DND-41 (cell line): ENCODE data around the gene ITPR2.

Experiments
- ATAC-seq: fragments of 200-7000 bp; cut with Tn5 transposase; 3 replicates; pipeline ENCODE4 v1.9.1; 2021; ENCODE audit warnings: low read depth; ENCODE audit not compliant: insufficient read depth
- DNase-seq: peaks from one replicate; pipeline ENCODE4 v3.0.0-alpha.2; 2020
- H2AFZ ChIP-seq: 2 replicates; pipeline ENCODE4 v1.6.0; 2012; ENCODE audit warnings: low read depth, low read length
- H3K27ac ChIP-seq: 2 replicates; pipeline ENCODE4 v1.5.1; 2012; ENCODE audit warnings: low read length, inconsistent platforms
- H3K27me3 ChIP-seq: fragments of 200-600 bp; sonication (generic); 2 replicates; pipeline ENCODE4 v1.6.0; 2012; ENCODE audit warnings: low read length, mild to moderate bottlenecking, inconsistent platforms; ENCODE audit not compliant: insufficient read depth, poor library complexity
- H3K36me3 ChIP-seq: 2 replicates; pipeline ENCODE4 v1.5.1; 2012; ENCODE audit warnings: low read length, inconsistent platforms; ENCODE audit not compliant: insufficient read depth
- H3K4me1 ChIP-seq: 2 replicates; pipeline ENCODE4 v1.5.1; 2012; ENCODE audit warnings: mild to moderate bottlenecking, low read length; ENCODE audit not compliant: insufficient read depth
- H3K4me2 ChIP-seq: 2 replicates; pipeline ENCODE4 v1.6.0; 2012; ENCODE audit warnings: mild to moderate bottlenecking, moderate library complexity, low read length, inconsistent platforms; ENCODE audit not compliant: insufficient read depth
- H3K4me3 ChIP-seq, 2 experiments: fragments of 200-600 bp in 1 of 2; shearing (Covaris generic) in 1 of 2; 2 replicates each; pipeline ENCODE4 v1.5.1; 2012 to 2016; ENCODE audit warnings: inconsistent platforms in 2 of 2, low read length in 2 of 2, mild to moderate bottlenecking in 2 of 2, low read depth in 1 of 2, moderate library complexity in 1 of 2
- H3K79me2 ChIP-seq: 2 replicates; pipeline ENCODE4 v1.6.0; 2012; ENCODE audit warnings: low read length, inconsistent platforms; ENCODE audit not compliant: insufficient read depth
- H3K9ac ChIP-seq: 2 replicates; pipeline ENCODE4 v1.6.0; 2012; ENCODE audit warnings: low read depth, mild to moderate bottlenecking, inconsistent platforms, low read length, moderate library complexity
- H3K9me3 ChIP-seq: 2 replicates; pipeline ENCODE4 v1.5.1; 2012; ENCODE audit warnings: low read length, moderate library complexity, mild to moderate bottlenecking, inconsistent platforms; ENCODE audit not compliant: insufficient read depth, severe bottlenecking
- H4K20me1 ChIP-seq: 2 replicates; pipeline ENCODE4 v1.6.0; 2012; ENCODE audit warnings: low read length; ENCODE audit not compliant: insufficient read depth
- EZH2 ChIP-seq: IDR thresholded peaks from 3 replicates; pipeline ENCODE4 v1.6.1; 2012; ENCODE audit warnings: borderline replicate concordance, low read depth, mild to moderate bottlenecking, moderate library complexity, low read length, inconsistent platforms; ENCODE audit not compliant: severe bottlenecking
- TF ChIP-seq, protein P1 (sequence below): IDR thresholded peaks from 2 replicates; pipeline ENCODE4 v1.5.1; 2012; ENCODE audit warnings: borderline replicate concordance, low read length, moderate library complexity, mild to moderate bottlenecking; ENCODE audit not compliant: poor library complexity, severe bottlenecking; ENCODE audit errors: extremely low read depth

ITPR2 gene

DNA sequence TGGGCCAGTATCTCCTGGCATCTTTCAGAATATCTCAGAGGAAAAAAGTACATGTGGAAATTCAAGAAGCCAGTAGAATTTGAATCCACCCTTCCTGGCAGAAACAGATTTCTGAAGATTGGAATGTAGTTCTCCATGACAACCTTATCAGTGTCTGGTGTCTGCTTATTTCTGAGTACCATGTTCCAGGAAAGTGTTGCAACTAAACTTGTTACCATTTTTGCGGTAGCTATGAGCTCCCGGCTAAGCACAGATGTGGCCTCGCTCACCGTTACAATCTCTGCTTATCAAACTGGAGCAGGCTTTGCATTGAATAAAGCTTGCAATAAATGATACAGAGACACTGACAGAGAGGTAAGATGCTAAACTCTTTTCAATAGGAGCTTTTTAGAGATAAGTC, 13.0 kb upstream of the ITPR2 start:
- Histone ChIP-seq H3K27me3 (no peaks in the 10 kb centered on the region), H3K36me3 (no peaks in the 10 kb centered on the region), H3K27ac (peak overlapping the region; percentile 16), H2AFZ (peak overlapping the region; percentile 12; the same call in 1 of the 2 replicates), H3K79me2 (no peaks in the 10 kb centered on the region), H4K20me1 (no peaks in the 10 kb centered on the region), H3K9me3 (no peaks in the 10 kb centered on the region), H3K9ac (peak overlapping the region; percentile 25), H3K4me2 (peak overlapping the region; percentile 42), H3K4me1 (peaks cover 53% of the 10 kb centered on the region), H3K4me3 (no peak overlapping the region; a peak in 1 of 4 replicates)
- DNase-seq (peak; percentile 55), ATAC-seq (peak; percentile 79)
- no peak for TF ChIP-seq EZH2
- TF ChIP-seq, protein P1, sequence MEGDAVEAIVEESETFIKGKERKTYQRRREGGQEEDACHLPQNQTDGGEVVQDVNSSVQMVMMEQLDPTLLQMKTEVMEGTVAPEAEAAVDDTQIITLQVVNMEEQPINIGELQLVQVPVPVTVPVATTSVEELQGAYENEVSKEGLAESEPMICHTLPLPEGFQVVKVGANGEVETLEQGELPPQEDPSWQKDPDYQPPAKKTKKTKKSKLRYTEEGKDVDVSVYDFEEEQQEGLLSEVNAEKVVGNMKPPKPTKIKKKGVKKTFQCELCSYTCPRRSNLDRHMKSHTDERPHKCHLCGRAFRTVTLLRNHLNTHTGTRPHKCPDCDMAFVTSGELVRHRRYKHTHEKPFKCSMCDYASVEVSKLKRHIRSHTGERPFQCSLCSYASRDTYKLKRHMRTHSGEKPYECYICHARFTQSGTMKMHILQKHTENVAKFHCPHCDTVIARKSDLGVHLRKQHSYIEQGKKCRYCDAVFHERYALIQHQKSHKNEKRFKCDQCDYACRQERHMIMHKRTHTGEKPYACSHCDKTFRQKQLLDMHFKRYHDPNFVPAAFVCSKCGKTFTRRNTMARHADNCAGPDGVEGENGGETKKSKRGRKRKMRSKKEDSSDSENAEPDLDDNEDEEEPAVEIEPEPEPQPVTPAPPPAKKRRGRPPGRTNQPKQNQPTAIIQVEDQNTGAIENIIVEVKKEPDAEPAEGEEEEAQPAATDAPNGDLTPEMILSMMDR: no peak

DNA sequence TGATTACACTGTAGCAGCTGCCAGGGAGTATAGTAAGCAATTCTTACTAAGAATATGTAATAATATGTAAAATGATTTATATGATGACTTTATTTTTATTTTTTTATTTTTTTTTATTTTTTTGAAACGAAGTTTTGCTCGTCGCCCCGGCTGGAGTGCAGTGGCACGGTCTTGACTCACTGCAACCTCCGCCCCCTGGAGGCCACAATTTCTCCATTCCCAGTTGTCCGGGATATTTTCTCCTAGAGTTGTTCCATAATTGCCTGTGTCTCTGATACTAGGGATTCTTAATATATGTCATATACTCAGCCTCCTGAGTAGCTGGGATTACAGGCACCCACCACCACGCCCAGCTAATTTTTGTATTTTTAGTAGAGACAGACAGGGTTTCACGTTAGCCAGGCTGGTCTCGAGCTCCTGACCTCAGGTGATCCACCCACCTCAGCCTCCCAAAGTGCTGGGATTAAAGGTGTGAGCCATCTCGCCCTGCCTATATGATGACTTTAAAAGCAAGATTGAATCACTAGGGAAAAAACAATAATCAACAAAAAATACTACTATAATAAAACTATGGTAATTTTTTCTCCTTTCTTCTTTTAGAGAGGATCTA, 12.2 kb upstream of the ITPR2 start:
- H3K79me2 ChIP-seq: no peaks in the 10 kb centered on the region
- ATAC-seq: no peak
- H3K4me2 ChIP-seq: no peak overlapping the region
- H3K27ac ChIP-seq: no peak overlapping the region
- no peaks in the 10 kb centered on the region for H4K20me1 ChIP-seq
- TF ChIP-seq, protein P1: peak; percentile 38
- no peak for TF ChIP-seq EZH2
- H2AFZ ChIP-seq: no peak overlapping the region
- H3K4me1 ChIP-seq: peaks cover 57% of the 10 kb centered on the region
- DNase-seq: no peak
- no peaks in the 10 kb centered on the region for H3K36me3 ChIP-seq
- no peak overlapping the region for H3K4me3 ChIP-seq
- no peaks in the 10 kb centered on the region for H3K27me3 ChIP-seq
- H3K9me3 ChIP-seq: no peaks in the 10 kb centered on the region
- H3K9ac ChIP-seq: no peak overlapping the region

DNA sequence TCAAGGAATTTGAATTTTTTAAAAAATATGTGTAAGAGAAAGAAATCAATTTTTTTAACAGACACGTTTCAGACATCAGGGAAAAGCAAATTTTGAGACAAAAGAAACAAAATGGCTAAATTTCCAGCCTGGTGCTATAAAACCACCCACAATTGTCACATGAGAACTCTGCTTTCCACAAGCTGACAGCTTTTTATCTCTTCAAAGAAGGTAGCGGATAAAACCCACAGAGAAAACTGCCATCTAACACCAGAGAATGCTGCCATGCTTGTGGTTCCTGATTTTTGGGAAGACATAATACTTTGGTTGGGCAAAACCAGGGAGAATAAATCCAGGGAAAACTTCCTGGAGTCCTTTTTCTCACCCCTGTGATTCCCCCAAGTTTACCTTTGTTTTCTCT, 10.3 kb upstream of the ITPR2 start:
- H3K9ac ChIP-seq: peak overlapping the region; percentile 15; the same call in 1 of the 2 replicates
- TF ChIP-seq EZH2: no peak
- TF ChIP-seq, protein P1: no peak
- DNase-seq: no peak
- peak; percentile 54; the same call in 2 of the 3 replicates for ATAC-seq
- H4K20me1 ChIP-seq: no peaks in the 10 kb centered on the region
- H3K36me3 ChIP-seq: no peaks in the 10 kb centered on the region
- H3K4me2 ChIP-seq: no peak overlapping the region
- H3K4me1 ChIP-seq: peaks cover 57% of the 10 kb centered on the region
- H2AFZ ChIP-seq: peak overlapping the region; percentile 54; the same call in 1 of the 2 replicates
- no peaks in the 10 kb centered on the region for H3K79me2 ChIP-seq
- H3K4me3 ChIP-seq: no peak overlapping the region
- peak overlapping the region; percentile 64 for H3K27ac ChIP-seq
- no peaks in the 10 kb centered on the region for H3K9me3 ChIP-seq
- no peaks in the 10 kb centered on the region for H3K27me3 ChIP-seq
